HepG2 (cell line): ENCODE results near the gene SMYD2. TPM values are rescaled to one million over a fixed set of nuclear protein-coding genes. Genes with fewer than 3 reads are reported as not detected.

Experiments used
- ATAC-seq: fragments of 200-7000 bp; cut with Tn5 transposase; 3 replicates; pipeline ENCODE4 v1.9.1; 2020; ENCODE audit warnings: mild to moderate bottlenecking, moderate library complexity
- BruUV-seq: library from RNA; stranded (reverse); fragments of 400-500 nt; replicated peaks from 2 replicates; lab custom pipeline; 2021; lab: Mats Ljungman, UMichigan
- CTCF ChIA-PET: fragments of 300-600 bp; formaldehyde crosslinking; extraction: SDS; loops from one replicate; lab custom pipeline; 2021; ENCODE audit warnings: low total read pairs, inconsistent platforms, low intra/inter-chr PET ratio; lab: Yijun Ruan, JAX
- POLR2A ChIA-PET: fragments of 350-600 bp; sonication (Branson Sonifier 250); formaldehyde crosslinking; loops from one replicate; lab custom pipeline; 2020; ENCODE audit warnings: antibody characterized with exemption, inconsistent platforms; lab: Yijun Ruan, JAX
- DNase-seq: peaks from one replicate; pipeline ENCODE4 v3.0.0-alpha.2; 2015; ENCODE audit warnings: low spot score
- FAIRE-seq: peaks from 3 replicates; lab custom pipeline; 2011; peaks lifted over from hg19 to GRCh38; lab: Jason Lieb, UNC
- H2AFZ ChIP-seq: one replicate; pipeline ENCODE4 v1.6.1; 2011; ENCODE audit warnings: low read length, inconsistent platforms
- H3K27ac ChIP-seq: fragments of 300-600 bp; 3 replicates; pipeline ENCODE4 v1.8.0; 2011; ENCODE audit warnings: mixed run types, mild to moderate bottlenecking, mixed read lengths, low read length, inconsistent platforms; ENCODE audit not compliant: insufficient read depth; ENCODE audit errors: extremely low read length
- H3K27me3 ChIP-seq, 2 experiments: fragments of 200-600 bp in 1 of 2; 2 replicates in 1 of 2; 3 replicates in 1 of 2; pipeline versions ENCODE4 v1.6.0 to v1.8.0; 2011; ENCODE audit warnings: low read length in 2 of 2, mild to moderate bottlenecking in 2 of 2, moderate library complexity in 2 of 2, inconsistent platforms in 1 of 2; ENCODE audit not compliant: insufficient read depth in 2 of 2, control insufficient read depth in 1 of 2
- H3K36me3 ChIP-seq, 2 experiments: fragments of 200-600 bp in 1 of 2; replicated peaks in 1 of 2; 2 replicates in 1 of 2; 3 replicates in 1 of 2; pipeline versions ENCODE4 v1.5.1 to v1.8.0; 2011; ENCODE audit warnings: low read length in 2 of 2, inconsistent platforms in 1 of 2; ENCODE audit not compliant: insufficient read depth in 2 of 2, control insufficient read depth in 1 of 2
- H3K4me1 ChIP-seq: 2 replicates; pipeline ENCODE4 v1.5.1; 2012; ENCODE audit warnings: low read length, inconsistent platforms; ENCODE audit not compliant: insufficient read depth
- H3K4me2 ChIP-seq: 2 replicates; pipeline ENCODE4 v1.6.0; 2011; ENCODE audit warnings: low read depth, low read length, inconsistent platforms
- H3K4me3 ChIP-seq, 3 experiments: fragments of 200-600 bp in 1 of 3; sonication (generic), shearing (Covaris generic) in 1 of 3; replicated peaks in 1 of 3; 2 replicates each; pipeline ENCODE4 v1.5.1; 2011 to 2016; ENCODE audit warnings: low read length in 3 of 3, inconsistent platforms in 2 of 3, low read depth in 2 of 3, mild to moderate bottlenecking in 2 of 3, control low read depth in 1 of 3, mixed read lengths in 1 of 3; ENCODE audit not compliant: insufficient read depth in 1 of 3
- H3K79me2 ChIP-seq: one replicate; pipeline ENCODE4 v1.6.1; 2011; ENCODE audit warnings: low read length, inconsistent platforms; ENCODE audit not compliant: insufficient read depth
- H3K9ac ChIP-seq: 2 replicates; pipeline ENCODE4 v1.6.0; 2011; ENCODE audit warnings: mild to moderate bottlenecking, low read depth, low read length, inconsistent platforms; ENCODE audit not compliant: insufficient read depth
- H3K9me3 ChIP-seq: 2 replicates; pipeline ENCODE4 v1.5.1; 2012; ENCODE audit warnings: mild to moderate bottlenecking, low read length
- H4K20me1 ChIP-seq: 2 replicates; pipeline ENCODE4 v1.6.0; 2011; ENCODE audit warnings: inconsistent platforms, mild to moderate bottlenecking, low read length, moderate library complexity; ENCODE audit not compliant: insufficient read depth
- AHDC1 ChIP-seq: sonication (generic); formaldehyde crosslinking; IDR thresholded peaks from 2 replicates; pipeline ENCODE4 v1.5.1; 2020; ENCODE audit warnings: mild to moderate bottlenecking, missing genetic modification reagents, borderline replicate concordance
- AKAP8 ChIP-seq: sonication (generic); formaldehyde crosslinking; IDR thresholded peaks from 2 replicates; pipeline ENCODE4 v1.5.1; 2020; ENCODE audit warnings: mild to moderate bottlenecking, missing genetic modification reagents
- CENPX ChIP-seq: sonication (generic); formaldehyde crosslinking; IDR thresholded peaks from 2 replicates; pipeline ENCODE4 v1.9.0; 2021; ENCODE audit warnings: mild to moderate bottlenecking, missing genetic modification reagents, moderate library complexity
- NPAS2 ChIP-seq: sonication (generic); formaldehyde crosslinking; IDR thresholded peaks from 2 replicates; pipeline ENCODE4 v1.8.0; 2022; ENCODE audit warnings: mild to moderate bottlenecking, missing genetic modification reagents, borderline replicate concordance
- SAFB2 ChIP-seq: sonication (generic); formaldehyde crosslinking; IDR thresholded peaks from 2 replicates; pipeline ENCODE4 v1.5.1; 2020; ENCODE audit warnings: missing genetic modification reagents, low read depth, mild to moderate bottlenecking, borderline replicate concordance
- SMYD3 ChIP-seq: sonication (generic); formaldehyde crosslinking; IDR thresholded peaks from 2 replicates; pipeline ENCODE4 v1.8.1; 2023; ENCODE audit warnings: mild to moderate bottlenecking, missing genetic modification reagents
- SOX13 ChIP-seq, 3 experiments: fragments of 450-650 bp in 1 of 3; sonication (generic) in 1 of 3; formaldehyde crosslinking in 1 of 3; IDR thresholded peaks in 2 of 3; conservative IDR thresholded peaks in 1 of 3; 2 replicates each; pipeline versions ENCODE4 v1.5.0 to v1.6.1; 2016 to 2020; ENCODE audit warnings: antibody characterized with exemption in 1 of 3, mild to moderate bottlenecking in 1 of 3, missing compliant biosample characterization in 1 of 3, missing genetic modification reagents in 1 of 3, moderate library complexity in 1 of 3
- ZFP41 ChIP-seq: sonication (generic); formaldehyde crosslinking; IDR thresholded peaks from 2 replicates; pipeline ENCODE4 v1.4.0; 2020; ENCODE audit warnings: mild to moderate bottlenecking, missing genetic modification reagents, borderline replicate concordance
- ZNF143 ChIP-seq: sonication (generic); formaldehyde crosslinking; IDR thresholded peaks from 2 replicates; pipeline ENCODE4 v1.4.0; 2020; ENCODE audit warnings: missing genetic modification reagents
- ZNF549 ChIP-seq: sonication (generic); formaldehyde crosslinking; IDR thresholded peaks from 2 replicates; pipeline ENCODE4 v1.5.0; 2020; ENCODE audit warnings: missing genetic modification reagents
- ZNF570 ChIP-seq: sonication (generic); formaldehyde crosslinking; IDR thresholded peaks from 2 replicates; pipeline ENCODE4 v1.4.0; 2020; ENCODE audit warnings: mild to moderate bottlenecking, missing genetic modification reagents, borderline replicate concordance
- WGBS: methylation state at CpG from one replicate; pipeline ENCODE4 v1.1.6; 2017; ENCODE audit warnings: low lambda C conversion rate; 5-methylcytosine and 5-hydroxymethylcytosine counted together
- in situ Hi-C: cut with HindIII; loops from 2 replicates; pipeline ENCODE4 v1.10.0; 2017; ENCODE audit warnings: low pct_unique_long_range_greater_than_20kb; ENCODE audit not compliant: extremely low pct_ligation_motif_present
- intact Hi-C: fragments of 100-400 bp; cut with micrococcal nuclease; formaldehyde crosslinking; loops from one replicate; pipeline ENCODE4 v1.10.0; 2022; ENCODE audit not compliant: unreplicated experiment
- polyA plus RNA-seq, 8 experiments: library from polyadenylated mRNA; depleted of rRNA in 3 of 8; stranded (reverse) in 7 of 8; unstranded in 1 of 8; fragments of >200 nt; fragmentation: Illumina TruSeq in 4 of 8; extraction: Trizol in 4 of 8; gene quantifications; 2 replicates each; pipeline versions ENCODE4 v1.2.1 to v1.2.3, GENCODE V29; 2011 to 2016; ENCODE audit warnings: low read depth in 4 of 8, missing spikeins in 1 of 8, mixed read lengths in 1 of 8; ENCODE audit not compliant: insufficient read depth in 1 of 8
- total RNA-seq, 5 experiments: library from RNA; depleted of rRNA; stranded (reverse); fragments of >200 nt; fragmentation: Illumina TruSeq; extraction: Trizol; gene quantifications; 2 replicates each; pipeline ENCODE4 v1.2.3, GENCODE V29; 2016; ENCODE audit warnings: low read depth in 1 of 5
- TF ChIP-seq, protein P1 (sequence below): sonication (generic); formaldehyde crosslinking; IDR thresholded peaks from 2 replicates; pipeline ENCODE4 v1.9.0; 2022; ENCODE audit warnings: missing genetic modification reagents, mild to moderate bottlenecking, borderline replicate concordance
- TF ChIP-seq, protein P2 (sequence below): sonication (generic); formaldehyde crosslinking; IDR thresholded peaks from 2 replicates; pipeline ENCODE4 v1.4.0; 2020; ENCODE audit warnings: mild to moderate bottlenecking, missing genetic modification reagents

Gene SMYD2
- total and polyA plus RNA-seq, 2 of the 13 experiments (the other 11 are each of a cell fraction or from before 2014, with no cell fraction given), result 72.7 to 139 TPM

DNA sequence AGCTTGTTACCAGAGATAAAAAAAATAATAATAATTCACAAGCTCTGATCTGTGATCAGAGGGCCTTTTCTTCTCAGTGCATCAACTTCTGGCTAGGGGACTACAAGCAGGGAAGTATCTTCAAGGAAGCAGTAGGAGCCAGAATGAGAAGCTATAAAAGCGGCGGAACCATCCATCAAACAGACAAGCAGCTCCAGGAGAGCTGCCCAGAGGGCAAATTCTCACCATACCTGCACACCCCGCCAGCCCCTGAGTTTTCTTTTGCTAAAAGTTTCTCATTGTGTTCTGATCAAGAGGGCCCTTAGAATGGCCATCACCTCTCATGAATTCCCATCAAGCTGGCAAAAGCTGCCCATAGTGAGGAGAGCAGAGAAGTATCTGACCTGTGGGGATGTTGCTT lies 99.4 kb downstream of the SMYD2 start (continued):
- TF ChIP-seq AHDC1 (CRISPR knock-in tag), result no peak
- TF ChIP-seq, protein P1, sequence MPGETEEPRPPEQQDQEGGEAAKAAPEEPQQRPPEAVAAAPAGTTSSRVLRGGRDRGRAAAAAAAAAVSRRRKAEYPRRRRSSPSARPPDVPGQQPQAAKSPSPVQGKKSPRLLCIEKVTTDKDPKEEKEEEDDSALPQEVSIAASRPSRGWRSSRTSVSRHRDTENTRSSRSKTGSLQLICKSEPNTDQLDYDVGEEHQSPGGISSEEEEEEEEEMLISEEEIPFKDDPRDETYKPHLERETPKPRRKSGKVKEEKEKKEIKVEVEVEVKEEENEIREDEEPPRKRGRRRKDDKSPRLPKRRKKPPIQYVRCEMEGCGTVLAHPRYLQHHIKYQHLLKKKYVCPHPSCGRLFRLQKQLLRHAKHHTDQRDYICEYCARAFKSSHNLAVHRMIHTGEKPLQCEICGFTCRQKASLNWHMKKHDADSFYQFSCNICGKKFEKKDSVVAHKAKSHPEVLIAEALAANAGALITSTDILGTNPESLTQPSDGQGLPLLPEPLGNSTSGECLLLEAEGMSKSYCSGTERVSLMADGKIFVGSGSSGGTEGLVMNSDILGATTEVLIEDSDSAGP (CRISPR knock-in tag), result no peak

DNA sequence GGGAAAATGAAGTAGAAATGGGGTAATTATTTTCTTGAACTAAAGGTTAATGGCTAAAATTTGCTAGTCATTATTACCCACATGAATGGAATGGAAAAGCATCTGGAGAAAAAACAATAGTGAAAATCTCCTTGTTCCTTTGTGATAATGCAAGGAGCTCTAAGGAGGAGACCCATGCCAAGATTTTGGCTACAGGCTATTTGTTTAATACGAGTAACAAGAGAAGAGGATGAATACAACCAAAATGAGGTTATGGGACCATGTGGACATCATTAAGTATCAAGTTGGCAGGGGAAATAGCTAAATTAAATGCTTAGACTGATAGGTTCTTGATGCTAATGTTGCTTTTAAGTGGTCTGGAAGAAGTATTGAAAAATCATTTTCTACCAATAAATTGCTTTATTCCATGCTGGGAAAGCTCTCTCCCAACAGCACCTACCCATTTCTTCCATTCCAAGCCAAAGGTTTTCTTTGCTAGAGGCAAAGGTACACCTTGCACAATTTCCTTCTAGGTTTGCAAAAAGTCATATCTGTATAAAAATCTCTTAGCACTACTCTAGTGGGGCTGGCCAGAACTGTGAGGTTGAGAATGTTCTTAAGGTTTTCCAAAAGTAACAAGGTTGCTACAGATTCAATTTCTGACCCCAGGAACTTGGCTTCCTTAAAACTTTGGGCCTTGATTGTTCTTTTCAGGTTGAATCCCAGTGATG lies 100.2 kb downstream of the SMYD2 start:
- Histone ChIP-seq H3K9ac (no peak overlapping the region), H4K20me1 (no peaks in the 10 kb centered on the region), H3K79me2 (no peaks in the 10 kb centered on the region), H3K4me1 (no peaks in the 10 kb centered on the region), H3K4me2 (no peak overlapping the region), H3K36me3 (peaks cover 8 to 13% of the 10 kb centered on the region in 2 experiments; a peak in 4 of 5 replicates), H3K4me3 (no peak overlapping the region), H3K27me3 (no peaks in the 10 kb centered on the region), H3K9me3 (no peaks in the 10 kb centered on the region), H2AFZ (no peak overlapping the region), H3K27ac (no peak overlapping the region)
- FAIRE-seq, result no peak
- 91% methylated on average over 1 of the region's 1 CpG for WGBS
- ATAC-seq, result no peak
- CTCF ChIA-PET, result no interaction called here
- POLR2A ChIA-PET, result no interaction called here
- in situ Hi-C loops, result no loop called here
- intact Hi-C loops, result no loop called here
- no peak for DNase-seq
- no TSS peak for BruUV-seq
- TF ChIP-seq SAFB2 (CRISPR knock-in tag) (no peak), ZFP41 (CRISPR knock-in tag) (no peak), CENPX (CRISPR knock-in tag) (no peak), ZNF143 (no peak), SOX13 (IDR thresholded peaks at IDR 0.05) (no peak), SOX13 (CRISPR knock-in tag; conservative IDR thresholded peaks at IDR 0.05 in 1 of 2, IDR thresholded peaks at IDR 0.05 in 1 of 2) (no peak), SMYD3 (CRISPR knock-in tag) (no peak), AKAP8 (no peak), NPAS2 (no peak), ZNF570 (CRISPR knock-in tag) (no peak), ZNF549 (CRISPR knock-in tag) (no peak)
- TF ChIP-seq, protein P2, sequence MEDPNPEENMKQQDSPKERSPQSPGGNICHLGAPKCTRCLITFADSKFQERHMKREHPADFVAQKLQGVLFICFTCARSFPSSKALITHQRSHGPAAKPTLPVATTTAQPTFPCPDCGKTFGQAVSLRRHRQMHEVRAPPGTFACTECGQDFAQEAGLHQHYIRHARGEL (CRISPR knock-in tag), result no peak
